GM18858 (cell line): Measurements from ENCODE around the gene DPYD.

ENCODE experiments used
- ATAC-seq: cut with Tn5 transposase; IDR thresholded peaks from one replicate; pipeline ENCODE4 v1.9.1; 2021; ENCODE audit not compliant: unreplicated experiment

Gene DPYD

DNA sequence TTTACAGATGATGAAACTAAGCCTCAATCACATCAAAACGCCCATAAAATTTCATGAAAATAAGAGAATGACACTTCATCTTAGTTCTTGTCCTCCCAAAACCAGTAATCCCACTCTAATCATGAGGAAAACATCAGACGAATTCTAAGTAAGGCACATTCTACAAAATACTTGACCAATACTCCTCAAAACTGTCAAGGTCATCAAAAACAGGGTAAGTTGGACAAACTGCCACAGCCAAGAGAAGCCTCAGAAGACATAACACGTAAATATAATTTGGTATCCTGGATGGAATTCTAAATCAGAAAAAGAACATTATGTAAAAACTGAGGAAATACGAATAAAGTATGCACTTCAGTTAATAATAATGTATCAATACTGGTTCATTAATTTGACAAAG is 128.2 kb downstream of the DPYD start:
- ATAC-seq: no peak

DNA sequence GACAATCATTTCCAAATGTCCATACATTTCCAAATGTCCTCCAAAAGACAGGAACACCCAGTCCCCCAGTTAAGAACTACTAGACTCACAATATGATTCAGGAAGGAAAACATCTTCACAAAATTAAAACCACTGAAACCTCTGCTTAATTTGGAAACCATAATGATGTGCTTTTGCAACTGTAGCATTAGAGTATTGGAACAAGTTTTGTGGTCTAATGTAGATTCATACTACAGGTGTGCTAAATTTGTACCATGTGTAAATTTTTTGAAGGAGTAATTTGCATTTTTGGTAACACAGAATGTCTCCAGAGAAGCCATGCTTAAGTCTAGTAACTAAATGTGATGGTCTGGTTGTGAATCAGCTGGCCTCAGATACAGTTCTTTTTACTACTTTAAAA is 129.6 kb downstream of the DPYD start:
- ATAC-seq: peak; percentile 92

DNA sequence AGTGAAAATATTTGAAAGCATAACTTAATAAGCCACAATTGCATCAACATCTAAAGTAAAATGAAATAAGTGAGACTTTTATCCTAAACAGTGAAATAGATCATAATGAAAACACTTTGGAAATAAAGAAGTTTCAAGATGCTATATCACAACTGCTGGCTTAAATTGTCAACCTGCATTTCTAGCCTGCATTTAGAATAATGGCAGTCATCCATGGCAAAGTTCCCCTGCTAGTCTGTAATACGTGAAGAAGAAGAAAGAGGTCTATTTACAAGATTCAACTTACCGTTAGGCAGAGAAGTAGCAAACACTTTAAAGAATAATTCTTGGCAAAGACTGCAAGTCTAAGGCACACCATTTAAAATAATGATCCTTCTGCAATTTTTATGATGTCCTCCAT is 133.6 kb downstream of the DPYD start:
- ATAC-seq: no peak

DNA sequence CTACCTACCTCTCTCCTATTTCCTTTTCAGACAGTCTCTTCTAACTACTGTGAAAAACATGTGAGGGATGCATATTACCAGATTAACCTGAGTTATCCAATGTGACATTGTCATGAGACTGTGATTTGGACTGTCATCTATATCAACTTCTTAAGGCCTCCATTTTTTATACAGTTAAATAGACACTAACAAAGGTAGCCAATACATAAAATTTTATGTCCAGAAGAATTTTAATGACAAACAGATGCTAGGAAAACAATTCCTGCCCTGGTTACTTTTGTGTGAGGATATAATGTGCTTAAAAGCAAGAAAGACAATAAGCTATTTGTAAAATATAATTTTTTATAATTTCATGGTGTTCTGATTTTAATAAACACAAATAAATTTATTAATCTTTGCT is 136.2 kb downstream of the DPYD start:
- ATAC-seq: no peak

DNA sequence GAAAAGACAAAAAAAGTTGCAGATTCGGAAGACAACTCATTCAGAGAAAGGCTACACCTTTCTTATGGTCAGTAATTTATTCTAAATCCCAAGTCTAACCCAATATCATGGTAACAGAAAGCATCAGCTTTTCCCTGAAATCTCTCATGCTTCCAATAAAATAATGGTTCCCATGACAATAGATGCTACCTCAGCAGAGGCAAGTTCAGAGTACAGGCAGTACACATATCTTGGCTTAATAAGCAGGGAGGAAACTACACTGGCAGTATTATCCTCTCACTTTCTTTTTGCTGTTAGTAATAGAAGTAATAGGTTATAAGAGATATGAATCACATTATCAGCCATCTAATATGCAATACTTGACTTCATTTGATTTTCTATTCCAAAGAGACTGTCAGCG is 137.1 kb downstream of the DPYD start:
- no peak for ATAC-seq

DNA sequence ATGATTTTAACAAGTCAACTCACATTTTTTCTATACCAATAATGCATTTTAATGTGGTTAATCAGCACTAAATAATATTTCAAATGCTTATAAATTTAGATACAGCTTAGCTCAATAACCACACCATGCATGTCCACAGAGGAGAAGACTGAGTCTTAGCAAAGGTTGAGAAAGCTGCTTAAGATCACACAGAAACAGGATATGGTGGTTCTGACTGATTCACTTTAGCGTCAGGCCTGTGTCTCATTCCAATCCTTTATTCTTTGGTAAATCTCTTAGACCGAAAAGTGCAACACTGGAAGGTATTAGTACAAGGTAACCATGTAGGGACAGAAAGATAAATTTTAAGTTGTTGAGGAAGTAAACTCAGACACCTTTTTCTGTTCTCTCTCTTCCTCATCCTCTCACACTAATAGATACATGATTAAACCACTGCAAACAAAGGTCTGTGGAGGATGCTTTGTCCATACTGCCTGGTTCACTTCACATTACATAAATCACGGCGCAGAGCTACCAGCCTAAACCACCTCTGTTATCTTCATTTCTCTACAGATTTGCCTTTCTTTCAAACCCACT is 139.0 kb downstream of the DPYD start:
- ATAC-seq: peak; percentile 55

DNA sequence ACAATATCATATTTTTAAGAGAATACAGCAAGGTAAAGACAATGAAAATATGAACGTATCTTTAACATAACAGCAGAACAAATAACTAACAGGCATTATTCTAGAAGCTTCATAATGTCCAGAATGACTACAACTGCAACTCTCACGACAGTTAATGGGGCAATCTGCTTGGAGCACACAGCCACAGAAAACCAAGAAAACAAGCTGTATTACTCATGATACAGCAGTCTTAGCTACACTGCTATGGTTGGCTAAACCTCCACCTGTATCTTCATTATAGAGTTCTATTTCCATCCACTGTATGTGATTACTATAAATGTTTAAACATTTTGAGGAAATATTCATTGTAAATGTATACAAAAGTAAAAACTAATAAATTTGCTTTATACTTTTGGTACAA is 139.9 kb downstream of the DPYD start:
- ATAC-seq: peak; percentile 45

DNA sequence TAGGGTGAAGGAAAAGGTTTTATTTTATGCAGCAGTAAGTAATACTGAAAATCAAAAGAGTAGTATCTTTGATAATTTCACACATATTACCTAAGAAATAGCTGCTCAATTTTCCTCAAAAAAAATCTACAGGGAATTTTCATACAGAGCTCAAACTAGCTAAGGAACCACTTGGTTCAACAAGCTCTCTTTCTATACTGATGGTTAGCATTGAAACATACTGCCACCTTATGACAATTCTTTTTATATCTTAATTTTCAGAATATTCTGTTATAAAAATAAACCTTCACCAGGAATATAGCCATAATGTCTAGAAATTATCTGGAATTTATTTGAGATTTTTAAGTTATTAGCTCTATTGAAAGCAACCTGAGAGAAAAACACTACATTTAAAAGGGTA is 142.1 kb downstream of the DPYD start:
- no peak for ATAC-seq

DNA sequence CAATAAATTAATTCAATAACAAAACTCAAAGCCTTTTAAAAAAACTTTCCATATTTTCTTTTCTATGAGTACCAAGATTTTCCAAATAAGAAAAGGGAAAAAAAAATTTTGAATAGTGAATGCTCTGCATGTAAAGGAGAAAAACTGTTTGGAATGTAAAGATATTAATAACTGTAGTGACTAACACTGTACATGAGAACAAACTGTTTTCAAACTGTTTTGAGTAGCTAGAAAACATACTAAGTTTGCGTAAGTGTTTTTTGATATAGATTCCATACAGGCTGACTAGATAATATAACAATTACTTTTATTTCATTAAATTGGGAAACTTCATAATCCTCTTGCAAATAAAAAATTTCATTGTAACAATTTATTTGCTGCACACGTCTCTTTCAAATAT is 150.5 kb downstream of the DPYD start:
- no peak for ATAC-seq

DNA sequence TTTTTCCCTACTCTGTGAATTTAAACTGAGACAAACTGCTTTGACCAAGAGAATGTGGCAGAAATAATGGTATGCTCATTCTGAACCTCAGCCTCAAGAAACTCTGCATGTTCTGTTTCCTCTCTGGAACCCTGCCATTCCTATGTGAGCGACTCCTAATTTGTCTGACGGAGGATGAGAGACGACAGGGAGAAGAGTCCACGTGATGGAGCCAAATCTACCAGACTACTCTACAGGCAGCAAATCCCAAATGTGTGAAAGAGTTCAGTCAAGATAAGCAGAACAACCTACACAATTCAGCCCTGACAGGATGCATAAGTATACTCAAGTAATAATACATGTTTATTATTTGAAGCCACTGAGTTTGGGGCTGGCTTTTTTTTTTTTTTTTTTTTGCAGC is 153.5 kb downstream of the DPYD start:
- ATAC-seq: no peak

DNA sequence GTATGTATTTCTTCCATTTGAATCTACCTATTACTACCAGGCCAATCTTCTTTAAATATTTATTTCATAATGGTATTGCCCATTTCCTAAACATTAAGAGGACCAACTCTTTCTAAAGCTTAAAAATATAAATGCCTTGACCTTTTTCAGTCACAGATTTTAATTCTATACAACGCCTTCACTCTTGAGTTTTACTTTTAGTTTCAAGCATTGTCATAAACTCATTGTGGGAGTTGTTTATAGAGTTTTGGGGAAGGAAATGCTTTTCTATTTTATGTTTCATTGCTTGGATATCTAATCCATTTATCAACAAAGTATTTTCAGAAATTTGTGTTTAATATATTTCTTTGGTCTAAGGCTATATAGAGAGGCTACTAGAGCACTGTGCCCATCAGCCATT is 155.8 kb downstream of the DPYD start:
- ATAC-seq: no peak

DNA sequence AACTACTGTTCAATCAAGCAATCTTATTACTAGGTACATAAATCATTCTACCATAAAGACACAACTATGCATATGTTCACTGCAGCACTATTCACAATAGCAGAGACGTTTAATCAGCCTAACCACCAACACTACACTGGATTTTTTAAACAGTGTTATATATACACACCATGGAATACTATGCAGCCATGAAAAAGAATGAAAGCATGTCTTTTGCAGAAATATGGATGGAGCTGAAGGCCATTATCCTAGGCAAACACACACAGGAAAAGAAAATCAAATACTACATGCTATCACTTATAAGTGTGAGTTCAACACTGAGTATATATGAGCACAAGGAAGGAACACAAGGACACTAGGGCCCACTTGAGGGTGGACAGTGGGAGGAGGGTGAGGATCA is 159.2 kb downstream of the DPYD start:
- no peak for ATAC-seq

DNA sequence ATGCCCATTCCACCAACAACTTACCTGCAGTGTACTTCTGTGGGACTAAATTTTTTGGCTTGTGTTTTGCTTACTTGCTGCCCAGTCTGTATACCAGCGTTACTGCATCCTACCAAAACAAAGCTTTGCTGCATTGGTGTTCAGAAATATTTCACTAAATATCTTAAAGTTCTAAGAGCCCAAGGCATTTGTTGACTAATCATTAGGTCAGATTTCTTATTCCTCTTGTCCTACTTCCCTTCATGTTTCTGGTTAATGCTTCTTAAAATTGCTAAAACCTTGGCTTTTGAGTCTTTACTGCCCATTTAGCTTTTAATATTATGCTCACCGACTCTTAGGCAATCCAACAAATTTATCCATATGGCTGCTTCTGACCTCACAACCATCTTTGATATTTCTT is 161.8 kb downstream of the DPYD start:
- ATAC-seq: no peak

DNA sequence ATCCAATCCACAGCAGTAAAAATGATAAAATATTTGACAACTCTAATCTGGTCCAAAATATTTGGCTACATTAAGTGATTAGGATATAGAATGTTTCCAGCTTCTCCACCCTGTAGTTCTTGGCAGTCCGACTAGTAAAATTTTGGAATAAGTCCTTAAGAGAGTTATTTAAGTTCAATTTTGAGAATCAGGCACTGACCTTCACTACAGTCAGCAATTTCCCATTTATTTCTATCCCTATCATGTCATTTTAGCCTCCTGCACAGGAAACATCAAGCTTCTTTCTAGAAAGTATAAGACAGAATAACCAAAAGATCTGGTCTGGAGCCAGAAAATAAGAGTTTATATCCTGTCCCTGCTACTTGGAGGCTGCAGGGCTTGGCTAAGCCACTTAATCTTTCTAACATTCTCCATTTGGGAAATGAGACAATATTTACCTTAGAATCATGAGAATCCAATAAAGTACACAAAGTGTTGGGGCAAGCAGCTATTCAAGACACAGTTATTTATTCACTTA is 162.2 kb downstream of the DPYD start:
- no peak for ATAC-seq

DNA sequence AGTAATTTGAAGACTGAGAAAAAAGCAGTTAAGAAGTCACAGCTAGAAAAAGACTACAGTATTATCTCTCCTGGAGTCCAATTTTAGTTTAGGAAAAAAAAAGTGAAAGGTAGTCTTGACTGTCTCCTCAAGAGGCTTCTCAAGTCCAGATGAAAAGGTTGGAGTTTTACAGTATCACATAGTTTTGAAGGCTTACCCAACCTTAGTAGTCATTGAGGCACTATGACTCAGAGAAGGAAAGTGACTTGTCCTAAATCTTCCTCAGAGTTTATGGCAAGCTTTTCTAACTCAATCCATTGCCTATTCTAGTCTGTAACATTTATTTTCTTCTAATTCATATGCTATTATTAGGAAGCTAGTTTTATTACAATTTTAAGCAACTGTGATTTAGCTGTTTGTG is 174.9 kb downstream of the DPYD start:
- no peak for ATAC-seq

DNA sequence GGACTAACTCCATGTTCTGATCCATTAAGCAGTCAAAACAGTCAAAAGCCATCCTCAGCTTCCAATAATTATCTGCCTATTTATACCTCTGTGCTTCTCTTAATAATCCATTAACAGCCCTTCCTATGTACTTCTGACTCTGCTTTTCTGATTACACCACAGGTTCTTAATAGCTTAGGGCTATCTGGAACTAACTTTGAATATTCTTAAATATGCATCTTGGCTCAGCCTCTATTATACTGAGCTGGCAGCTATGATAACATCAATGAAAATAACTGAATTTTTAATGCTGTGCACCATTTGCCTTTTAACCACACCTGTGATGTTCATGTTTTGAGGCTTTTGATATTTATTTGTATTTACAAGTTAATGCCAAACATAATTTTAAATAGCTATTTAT is 175.9 kb downstream of the DPYD start:
- no peak for ATAC-seq

DNA sequence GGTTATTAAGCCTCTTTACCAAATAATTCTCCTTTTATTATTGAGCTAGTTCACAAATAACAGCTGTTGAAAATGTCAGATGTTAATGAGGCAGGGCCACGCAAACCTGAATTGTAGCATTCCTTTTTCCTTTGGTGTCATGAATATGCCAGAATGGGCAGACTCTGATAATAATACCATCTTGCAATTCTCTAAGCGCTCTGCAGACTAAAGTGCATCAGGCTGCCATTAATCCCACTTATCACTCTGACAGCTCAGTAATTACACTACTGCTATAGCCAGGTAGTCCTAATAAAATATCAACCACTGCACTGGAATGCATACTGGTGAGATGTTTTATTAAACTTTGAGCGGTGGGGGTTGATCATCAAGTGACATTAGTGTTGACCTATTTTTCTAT is 177.7 kb downstream of the DPYD start:
- no peak for ATAC-seq

DNA sequence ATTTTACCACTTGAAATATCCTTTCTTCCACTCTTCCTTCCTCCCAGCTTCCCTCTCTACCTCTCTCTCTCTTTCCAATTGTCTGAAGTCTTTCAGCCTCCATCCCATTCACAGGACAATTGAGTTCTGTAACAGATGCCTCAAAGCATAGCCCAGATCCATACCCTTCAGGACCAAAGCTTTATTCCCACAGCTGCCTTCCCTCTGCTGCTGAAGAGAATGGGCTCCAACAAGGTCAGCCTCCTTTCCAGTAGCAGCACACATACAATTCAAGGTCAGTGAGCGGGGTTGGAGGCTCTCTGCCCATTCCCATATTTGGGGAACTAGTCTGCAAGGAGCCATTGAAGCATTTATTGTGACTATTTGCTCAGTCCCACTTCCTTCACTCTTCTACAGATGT is 179.9 kb downstream of the DPYD start:
- ATAC-seq: no peak

DNA sequence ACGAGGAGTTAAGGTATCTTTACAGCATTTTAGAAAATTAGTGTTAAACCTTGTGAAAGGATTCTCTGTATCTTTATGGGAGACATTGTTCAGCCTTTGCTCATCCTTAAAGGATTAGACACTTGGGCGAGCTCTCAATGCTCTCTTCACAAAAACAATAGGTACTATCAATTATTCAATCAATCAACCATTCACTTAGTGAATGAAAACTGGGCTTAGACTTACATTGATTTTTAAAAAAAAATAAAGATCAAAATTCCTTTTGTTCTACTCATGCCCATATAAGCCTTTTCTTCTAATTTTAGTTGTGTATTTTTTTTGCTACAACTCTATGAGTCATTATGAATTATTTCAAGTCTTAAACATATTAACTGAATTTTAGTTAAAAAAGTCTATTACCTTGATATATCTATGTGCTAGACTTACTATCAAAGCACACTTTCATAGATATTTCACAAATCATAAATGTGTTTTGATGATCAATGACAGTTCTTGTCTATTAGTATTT is 181.2 kb downstream of the DPYD start:
- ATAC-seq: no peak

DNA sequence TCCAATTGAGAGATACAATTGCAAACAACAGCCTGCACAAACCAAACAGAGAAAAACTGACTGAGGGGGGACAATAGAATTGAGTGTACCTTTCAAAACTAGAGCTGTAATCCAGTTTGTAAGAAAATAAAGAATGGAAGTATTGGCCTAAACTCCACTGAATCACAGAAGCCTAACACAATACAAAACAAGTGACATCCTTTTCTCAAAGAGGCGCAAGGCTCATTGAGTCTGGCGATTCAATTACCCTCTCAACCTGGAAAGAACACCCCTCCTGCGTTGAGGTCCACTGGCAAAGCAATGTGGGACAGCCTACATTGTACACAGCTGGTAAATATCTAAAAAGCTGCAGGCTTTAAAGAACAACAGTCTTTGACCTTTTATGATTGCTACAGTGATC is 182.6 kb downstream of the DPYD start:
- ATAC-seq: no peak

DNA sequence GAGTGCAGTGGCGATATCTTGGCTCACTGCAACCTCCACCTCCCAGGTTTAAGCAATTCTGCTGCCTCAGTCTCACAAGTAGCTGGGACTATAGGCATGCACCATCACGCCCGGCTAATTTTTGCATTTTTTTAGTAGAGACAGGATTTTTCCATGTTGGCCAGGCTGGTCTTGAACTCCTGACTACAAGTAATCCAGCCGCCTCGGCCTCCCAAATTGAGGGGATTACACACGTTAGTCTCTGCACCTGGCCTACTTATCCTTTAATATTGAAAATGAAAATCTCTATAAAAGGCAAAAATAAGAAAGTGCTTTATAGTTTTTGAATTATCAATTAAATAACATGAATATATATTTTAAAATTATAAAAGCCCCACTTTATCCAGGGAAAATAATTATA is 190.6 kb downstream of the DPYD start:
- no peak for ATAC-seq

DNA sequence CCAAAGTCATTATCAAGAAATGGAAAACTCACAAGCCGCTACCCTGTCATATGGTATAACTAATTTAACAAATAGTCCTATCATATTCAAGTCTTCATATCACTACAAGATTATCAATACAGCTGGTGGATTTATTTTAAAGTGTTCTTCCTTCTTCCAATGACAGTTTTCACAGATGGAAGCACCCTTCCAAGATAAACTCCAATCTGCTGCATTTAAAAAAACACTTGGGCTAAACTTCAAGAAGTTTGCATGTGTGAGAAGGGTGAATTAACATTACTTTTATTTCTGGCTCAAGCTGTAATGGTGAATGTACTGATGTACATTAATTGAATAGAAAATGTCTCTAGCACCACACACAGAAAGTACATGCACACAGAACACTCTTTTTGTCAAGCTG is 192.4 kb downstream of the DPYD start:
- no peak for ATAC-seq

DNA sequence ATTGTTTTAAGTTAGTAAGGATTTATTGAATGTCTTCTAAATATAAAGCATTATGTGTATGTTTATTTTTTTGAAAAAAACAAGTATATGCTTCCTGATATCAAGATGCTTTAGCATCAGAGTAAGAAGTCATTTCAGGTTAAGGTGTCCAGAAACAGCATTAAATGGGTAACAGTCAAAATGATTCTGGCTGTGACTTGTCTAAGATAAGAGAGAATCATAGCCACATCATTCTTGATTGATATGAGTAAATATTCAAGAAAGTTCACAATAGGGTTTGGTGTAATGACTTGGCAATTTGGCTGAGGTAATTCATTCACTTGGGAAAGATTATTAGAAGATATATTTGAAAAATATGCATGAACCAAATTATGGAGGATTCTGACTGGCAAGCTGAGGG is 193.8 kb downstream of the DPYD start:
- no peak for ATAC-seq
